Muscle of leg (tissue), 11 donors: ENCODE data around the gene MMUT. TPM values are rescaled to one million over a fixed set of nuclear protein-coding genes. Genes with fewer than 3 reads are reported as not detected.
A peak's percentile ranks its signal among the peaks of the same experiment; 100 is the strongest.
"Not testable (repeated sequence)": the region's sequence is repeated elsewhere in the genome, so short reads cannot be mapped to it uniquely, and the experiment has no call there.

Experiments
- DNase-seq: peaks from one replicate; pipeline ENCODE4 v3.0.0; 2013
- H3K27ac ChIP-seq: one replicate; pipeline ENCODE4 v1.5.1; 2013; ENCODE audit warnings: mild to moderate bottlenecking, low read length, control low read depth
- H3K27me3 ChIP-seq: one replicate; pipeline ENCODE4 v1.6.1; 2013; ENCODE audit warnings: low read length; ENCODE audit not compliant: control insufficient read depth, insufficient read depth
- H3K36me3 ChIP-seq: one replicate; pipeline ENCODE4 v1.6.1; 2013; ENCODE audit warnings: low read length; ENCODE audit not compliant: control insufficient read depth, insufficient read depth
- H3K4me1 ChIP-seq: one replicate; pipeline ENCODE4 v1.6.1; 2013; ENCODE audit warnings: low read length; ENCODE audit not compliant: control insufficient read depth, insufficient read depth
- H3K4me3 ChIP-seq: one replicate; pipeline ENCODE4 v1.5.1; 2013; ENCODE audit warnings: low read length, control low read depth
- H3K9me3 ChIP-seq: replicated peaks from 2 replicates; pipeline ENCODE4 v1.6.1; 2013; ENCODE audit warnings: low read depth, low read length; ENCODE audit not compliant: control insufficient read depth
- WGBS: methylation state at CpG from one replicate; pipeline ENCODE4 v1.1.5; 2013; ENCODE audit warnings: missing lambda C conversion rate; ENCODE audit not compliant: insufficient coverage; 5-methylcytosine and 5-hydroxymethylcytosine counted together
- polyA plus RNA-seq, 8 donors: library from polyadenylated mRNA; unstranded; fragments of 120-200 nt; gene quantifications; one replicate each; pipeline versions ENCODE4 v1.2.1 to v1.2.3, GENCODE V29; 2013; ENCODE audit warnings: inconsistent platforms in 1 of 8, low replicate concordance in 1 of 8; ENCODE audit not compliant: insufficient read length in 8 of 8, insufficient read depth in 1 of 8
- total RNA-seq: library from RNA; stranded (reverse); fragments of 120-200 nt; gene quantifications from one replicate; pipeline ENCODE4 v1.2.4, GENCODE V29; 2013

MMUT gene
- total and polyA plus RNA-seq, 9 donors: 15.0 to 24.9 (median 19.5) TPM

DNA sequence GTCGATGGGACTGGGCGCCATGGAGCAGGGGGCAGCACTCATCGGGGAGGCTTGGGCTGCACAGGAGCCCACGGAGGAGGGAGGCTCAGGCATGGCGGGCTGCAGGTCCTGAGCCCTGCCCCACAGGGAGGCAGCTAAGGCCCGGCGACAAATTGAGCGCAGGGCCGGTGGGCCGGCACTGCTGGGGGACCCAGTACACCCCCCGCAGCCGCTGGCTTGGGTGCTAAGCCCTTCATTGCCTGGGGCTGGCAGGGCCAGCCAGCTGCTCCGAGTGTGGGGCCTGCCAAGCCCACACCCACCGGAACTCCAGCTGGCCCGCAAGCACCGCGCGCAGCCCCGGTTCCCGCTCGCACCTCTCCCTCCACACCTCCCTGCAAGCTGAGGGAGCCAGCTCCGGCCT is 18.8 kb upstream of the MMUT start:
- H3K4me1 ChIP-seq, H3K27ac ChIP-seq, H3K4me3 ChIP-seq, DNase-seq, H3K27me3 ChIP-seq, H3K9me3 ChIP-seq: not testable (repeated sequence)
- H3K36me3 ChIP-seq: peaks cover 10% of the 10 kb centered on the region
- 96% methylated on average over 12 of the region's 22 CpGs for WGBS

DNA sequence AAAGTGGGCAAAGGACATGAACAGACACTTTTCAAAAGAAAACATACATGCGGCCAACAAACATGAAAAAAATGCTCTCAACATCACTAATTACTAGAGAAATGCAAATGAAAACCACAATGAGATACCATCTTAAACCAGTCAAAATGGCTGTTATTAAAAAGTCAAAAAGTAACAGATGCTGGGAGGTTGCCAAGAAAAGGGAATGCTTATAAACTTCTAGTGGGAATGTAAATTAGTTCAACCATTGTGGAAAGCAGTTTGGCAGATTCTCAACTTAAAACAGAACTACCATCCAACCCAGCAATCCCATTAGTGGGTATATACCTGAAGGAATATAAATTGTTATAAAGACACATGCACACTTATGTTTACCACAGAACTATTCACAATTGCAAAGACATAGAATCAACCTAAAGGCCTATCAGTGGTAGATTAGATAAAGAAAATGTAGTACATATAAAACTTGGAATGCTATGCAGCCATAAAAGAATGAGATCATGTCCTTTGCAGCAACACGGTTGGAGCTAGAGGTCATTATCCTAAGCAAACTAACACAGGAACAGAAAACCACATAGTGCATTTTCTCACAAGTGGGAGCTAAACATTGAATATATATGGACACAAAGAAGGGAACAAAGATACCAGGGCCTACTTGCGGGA is 16.4 kb upstream of the MMUT start:
- no CpG with 5 or more reads among the region's 3 CpGs for WGBS
- Histone ChIP-seq H3K27me3 (no peaks in the 10 kb centered on the region), H3K4me3 (no peak overlapping the region), H3K4me1 (no peaks in the 10 kb centered on the region), H3K9me3 (no peaks in the 10 kb centered on the region), H3K27ac (no peak overlapping the region), H3K36me3 (peaks cover 8% of the 10 kb centered on the region)
- DNase-seq: no peak

DNA sequence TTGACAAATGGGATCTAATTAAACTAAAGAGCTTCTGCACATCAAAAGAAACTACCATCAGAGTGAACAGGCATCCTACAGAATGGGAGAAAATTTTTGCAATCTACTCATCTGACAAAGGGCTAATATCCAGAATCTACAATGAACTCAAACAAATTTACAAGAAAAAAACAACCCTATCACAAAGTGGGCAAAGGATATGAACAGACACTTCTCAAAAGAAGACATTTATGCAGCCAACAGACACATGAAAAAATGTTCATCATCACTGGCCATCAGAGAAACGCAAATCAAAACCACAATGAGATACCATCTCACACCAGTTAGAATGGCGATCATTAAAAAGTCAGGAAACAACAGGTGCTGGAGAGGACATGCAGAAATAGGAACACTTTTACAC is 13.5 kb upstream of the MMUT start:
- H3K27me3 ChIP-seq, H3K9me3 ChIP-seq, H3K36me3 ChIP-seq, H3K4me3 ChIP-seq, DNase-seq, H3K4me1 ChIP-seq, H3K27ac ChIP-seq: not testable (repeated sequence)
- WGBS: no CpG with 5 or more reads among the region's 2 CpGs

DNA sequence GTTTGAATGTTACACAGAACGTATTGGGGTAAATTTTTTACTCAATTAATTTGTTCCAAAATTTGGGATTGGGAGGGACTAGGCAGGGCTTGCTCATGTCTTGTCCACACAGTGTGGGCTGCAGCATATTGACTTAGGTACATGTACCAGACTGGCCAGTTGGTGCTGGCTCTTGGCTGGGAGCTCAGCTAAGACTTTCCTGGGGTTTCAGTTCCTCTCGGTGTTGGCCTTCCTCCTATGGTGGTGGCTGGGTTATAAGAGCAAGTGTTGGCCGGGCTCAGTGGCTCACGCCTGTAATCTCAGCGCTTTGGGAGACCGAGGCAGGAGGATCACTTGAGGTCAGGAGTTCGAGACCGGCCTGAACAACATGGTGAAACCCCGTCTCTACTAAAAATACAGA is 5.0 kb upstream of the MMUT start:
- no peaks in the 10 kb centered on the region for H3K9me3 ChIP-seq
- 90% methylated on average over 6 of the region's 9 CpGs for whole genome bisulfite sequencing
- H3K4me1 ChIP-seq: peaks cover 4% of the 10 kb centered on the region
- no peak for DNase-seq
- no peak overlapping the region for H3K4me3 ChIP-seq
- H3K27me3 ChIP-seq: no peaks in the 10 kb centered on the region
- H3K27ac ChIP-seq: no peak overlapping the region
- no peaks in the 10 kb centered on the region for H3K36me3 ChIP-seq

DNA sequence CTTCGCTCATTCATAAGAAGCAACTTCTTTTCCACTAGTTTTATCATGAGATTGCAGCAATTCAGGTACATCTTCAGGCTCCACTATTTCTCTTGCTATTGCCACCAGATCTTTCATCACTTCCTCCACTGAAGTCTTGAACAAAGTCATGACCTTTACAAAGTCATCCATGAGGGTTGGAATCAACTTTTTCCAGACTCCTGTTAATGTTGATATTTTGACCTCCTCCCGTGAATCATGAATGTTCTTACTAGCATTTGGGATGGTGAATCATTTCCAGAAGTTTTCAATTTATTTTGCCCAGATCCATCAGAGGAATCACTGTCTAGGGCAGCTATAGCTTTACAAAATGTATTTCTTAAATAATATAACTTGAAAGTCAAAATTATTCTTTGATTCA is 1.6 kb upstream of the MMUT start:
- Histone ChIP-seq H3K4me1 (peaks cover 6% of the 10 kb centered on the region), H3K27ac (no peak overlapping the region), H3K36me3 (no peaks in the 10 kb centered on the region), H3K4me3 (no peak overlapping the region), H3K9me3 (no peaks in the 10 kb centered on the region), H3K27me3 (no peaks in the 10 kb centered on the region)
- WGBS: 100% methylated on average over 1 of the region's 2 CpGs
- no peak for DNase-seq

DNA sequence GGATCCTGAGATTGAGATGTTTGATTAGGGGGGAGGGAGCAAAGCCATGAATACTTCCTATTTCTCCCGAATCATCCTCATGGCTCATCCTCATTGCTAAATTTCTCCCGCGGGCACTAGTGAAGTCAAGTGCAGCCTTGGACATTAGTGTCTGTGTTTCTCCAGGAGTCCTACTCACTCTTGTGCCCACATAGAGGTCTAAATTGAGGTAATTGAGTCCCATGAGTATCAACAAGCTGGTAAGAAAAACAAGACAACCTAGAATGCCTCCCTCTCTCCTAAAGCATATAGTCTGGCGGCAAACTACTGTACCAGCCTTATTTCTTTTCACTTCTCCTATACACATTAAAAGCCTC is 537 bp upstream of the MMUT start:
- no peak for DNase-seq
- peaks cover 4% of the 10 kb centered on the region for H3K36me3 ChIP-seq
- WGBS: 0% methylated on average over 1 of the region's 4 CpGs
- peak overlapping the region; percentile 75 for H3K4me3 ChIP-seq
- H3K27me3 ChIP-seq: no peaks in the 10 kb centered on the region
- no peaks in the 10 kb centered on the region for H3K9me3 ChIP-seq
- peak overlapping the region; percentile 57 for H3K27ac ChIP-seq
- peaks cover 6% of the 10 kb centered on the region for H3K4me1 ChIP-seq

DNA sequence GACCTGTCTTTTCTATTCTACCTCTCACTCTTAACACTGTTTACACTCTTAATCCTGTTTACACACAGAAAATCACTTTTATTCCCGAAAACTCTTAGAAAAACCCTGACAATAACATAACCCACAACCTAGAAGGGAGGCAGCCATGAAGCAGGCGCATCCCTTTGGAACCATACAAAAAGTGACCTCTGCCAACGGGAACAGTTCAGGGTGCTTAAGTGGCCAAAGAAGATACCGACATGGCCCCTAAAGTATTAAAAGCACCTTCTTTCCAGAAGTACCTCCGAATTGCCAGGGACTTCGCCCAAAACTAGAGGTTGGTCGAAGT is 490 bp downstream of the MMUT start:
- H3K27me3 ChIP-seq: no peaks in the 10 kb centered on the region
- peaks cover 6% of the 10 kb centered on the region for H3K36me3 ChIP-seq
- peaks cover 6% of the 10 kb centered on the region for H3K4me1 ChIP-seq
- H3K9me3 ChIP-seq: no peaks in the 10 kb centered on the region
- peak overlapping the region; percentile 79 for H3K27ac ChIP-seq
- H3K4me3 ChIP-seq: peak overlapping the region; percentile 75
- 7% methylated on average over 2 of the region's 7 CpGs for WGBS
- no peak for DNase-seq

DNA sequence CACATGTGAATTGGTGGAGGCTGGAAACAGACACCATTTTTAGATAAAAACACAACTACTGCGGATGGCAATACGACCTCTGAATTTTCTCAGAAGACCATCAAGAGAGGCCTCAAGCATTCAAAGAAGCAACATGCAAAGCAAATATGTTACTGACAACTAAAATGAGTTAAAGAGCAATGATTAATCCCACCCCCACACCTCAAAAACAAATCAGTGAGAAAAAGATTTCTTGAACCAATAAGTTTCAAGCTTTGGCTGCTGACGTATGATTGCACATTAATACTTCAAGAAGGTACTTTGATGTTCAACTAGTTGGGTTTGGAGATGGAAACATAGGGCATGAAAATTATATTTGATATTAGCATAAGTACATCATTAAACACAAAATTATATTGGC is 982 bp downstream of the MMUT start:
- H3K4me1 ChIP-seq: peaks cover 6% of the 10 kb centered on the region
- peaks cover 6% of the 10 kb centered on the region for H3K36me3 ChIP-seq
- WGBS: no CpG with 5 or more reads among the region's 3 CpGs
- peak; percentile 22 for DNase-seq
- H3K27me3 ChIP-seq: no peaks in the 10 kb centered on the region
- peak overlapping the region; percentile 79 for H3K27ac ChIP-seq
- no peaks in the 10 kb centered on the region for H3K9me3 ChIP-seq
- peak overlapping the region; percentile 75 for H3K4me3 ChIP-seq

DNA sequence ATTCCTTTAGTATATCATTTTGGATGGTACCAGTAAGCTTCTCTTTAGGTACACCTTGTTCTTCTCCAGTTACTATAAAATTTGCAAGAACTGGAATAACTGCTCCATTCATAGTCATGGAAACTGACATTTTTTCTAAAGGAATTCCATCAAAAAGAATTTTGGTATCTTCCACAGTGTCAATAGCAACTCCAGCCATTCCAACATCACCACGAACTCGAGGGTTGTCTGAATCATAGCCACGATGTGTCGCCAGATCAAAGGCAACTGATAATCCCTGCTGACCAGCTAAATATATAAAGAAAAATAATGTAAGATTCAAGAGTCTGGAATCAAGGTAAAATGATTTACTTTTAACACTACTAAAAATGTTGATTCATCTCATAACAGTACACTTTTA is 5.3 kb downstream of the MMUT start:
- H3K27me3 ChIP-seq: no peaks in the 10 kb centered on the region
- no CpG with 5 or more reads among the region's 4 CpGs for WGBS
- DNase-seq: no peak
- H3K9me3 ChIP-seq: no peaks in the 10 kb centered on the region
- peaks cover 19% of the 10 kb centered on the region for H3K36me3 ChIP-seq
- H3K4me3 ChIP-seq: no peak overlapping the region
- no peak overlapping the region for H3K27ac ChIP-seq
- peaks cover 2% of the 10 kb centered on the region for H3K4me1 ChIP-seq

DNA sequence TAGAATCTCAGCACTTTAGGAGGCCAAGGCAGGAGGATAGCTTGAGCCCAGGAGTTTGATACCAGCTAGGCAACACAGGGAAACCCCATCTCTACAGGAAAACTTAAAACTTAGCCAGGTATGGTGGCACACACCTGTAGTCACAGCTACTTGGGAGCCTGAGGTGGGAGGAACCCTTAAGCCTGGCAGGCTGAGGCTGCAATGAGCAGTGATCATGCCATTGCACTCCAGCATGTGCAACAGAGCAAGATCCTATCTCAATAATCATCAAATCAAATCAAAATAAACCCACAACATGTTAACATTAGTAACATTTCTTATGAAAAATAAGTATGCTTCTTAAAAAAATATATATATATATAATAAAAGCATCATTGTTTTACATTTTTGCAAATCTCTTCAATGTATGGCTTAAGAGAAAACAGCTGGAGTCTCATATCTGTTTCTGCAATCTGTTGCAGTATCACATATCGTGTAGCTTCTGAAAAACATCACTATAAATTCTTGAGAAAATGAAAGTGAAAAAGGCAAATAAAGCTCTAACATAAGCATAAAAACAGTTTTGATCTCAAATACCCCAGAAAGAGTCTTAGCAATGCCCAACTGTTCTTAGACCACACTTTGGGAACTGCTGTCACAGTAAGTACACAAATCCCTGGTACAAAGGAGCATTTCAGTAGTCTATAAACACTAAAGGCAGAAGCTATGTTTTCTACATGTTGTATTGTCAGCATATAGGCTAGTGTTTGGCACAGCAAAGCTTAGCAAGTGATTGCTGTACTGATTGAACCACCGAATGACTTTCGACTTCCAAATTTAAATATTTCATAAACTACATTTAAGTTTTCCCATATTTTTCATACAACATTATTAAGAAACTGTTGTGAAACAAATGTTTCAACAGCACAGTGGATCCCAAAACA is 8.0 kb downstream of the MMUT start:
- no CpG with 5 or more reads among the region's 3 CpGs for WGBS
- Histone ChIP-seq H3K36me3 (peaks cover 22% of the 10 kb centered on the region), H3K9me3 (no peaks in the 10 kb centered on the region), H3K4me1 (no peaks in the 10 kb centered on the region), H3K27ac (no peak overlapping the region), H3K4me3 (no peak overlapping the region), H3K27me3 (no peaks in the 10 kb centered on the region)
- no peak for DNase-seq
